AG04450 (cell line): ENCODE measurements around the gene OSR1. TPM values are rescaled to one million over a fixed set of nuclear protein-coding genes. Genes with fewer than 3 reads are reported as not detected.

Source experiments
- CTCF ChIA-PET: fragments of 300-600, 350-600 bp; formaldehyde crosslinking; extraction: SDS; loops from one replicate; lab custom pipeline; 2022; ENCODE audit warnings: antibody characterized with exemption, inconsistent platforms; lab: Charles Lee
- POLR2A ChIA-PET: fragments of 350-600 bp; formaldehyde crosslinking; extraction: SDS; loops from one replicate; lab custom pipeline; 2021; ENCODE audit warnings: antibody characterized with exemption, inconsistent platforms; lab: Yijun Ruan, JAX
- DNase-seq: peaks from one replicate; pipeline ENCODE4 v3.0.0-alpha.2; 2011; ENCODE audit warnings: low read depth, low spot score
- H3K27ac ChIP-seq: one replicate; pipeline ENCODE4 v1.5.1; 2012; ENCODE audit warnings: low read depth, low read length, control low read depth
- H3K27me3 ChIP-seq: one replicate; pipeline ENCODE4 v1.6.0; 2012; ENCODE audit warnings: low read length; ENCODE audit not compliant: control insufficient read depth, insufficient read depth
- H3K4me3 ChIP-seq: 2 replicates; pipeline ENCODE4 v1.5.1; 2011; ENCODE audit warnings: mild to moderate bottlenecking, low read depth, low read length, control low read depth
- H3K9me3 ChIP-seq: 2 replicates; pipeline ENCODE4 v1.5.1; 2012; ENCODE audit warnings: low read length; ENCODE audit not compliant: control insufficient read depth, insufficient read depth
- polyA plus RNA-seq: library from polyadenylated mRNA; depleted of rRNA; stranded (reverse); fragments of >200 nt; gene quantifications from 2 replicates; pipeline ENCODE4 v1.2.3, GENCODE V29; 2011
- TF ChIP-seq, protein P1 (sequence below): IDR thresholded peaks from 2 replicates; pipeline ENCODE4 v1.5.1; 2011; ENCODE audit warnings: low read depth, low read length, control low read depth, inconsistent platforms

The OSR1 gene
- polyA plus RNA-seq, 1 experiment, result 14.0 TPM

DNA sequence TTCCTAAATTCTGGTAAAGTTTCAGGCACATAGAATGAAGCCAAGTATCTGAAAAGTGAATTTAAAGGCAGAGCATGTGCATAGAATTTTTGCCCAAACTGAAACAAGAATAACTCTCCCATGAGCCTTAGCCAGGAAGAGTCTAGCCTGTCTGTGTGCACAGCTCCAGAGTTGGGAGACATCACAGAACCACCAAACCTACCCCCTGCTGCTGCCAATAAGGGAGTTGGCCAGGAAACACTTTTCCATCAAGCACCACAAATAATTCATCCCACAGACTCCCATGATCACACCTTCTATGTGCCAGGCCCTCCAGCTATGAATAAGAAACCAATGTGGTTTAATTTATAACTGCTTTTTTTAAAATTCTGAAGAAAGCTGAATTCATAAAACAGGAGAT is 27.0 kb downstream of the OSR1 start:
- POLR2A ChIA-PET, result no interaction called here

DNA sequence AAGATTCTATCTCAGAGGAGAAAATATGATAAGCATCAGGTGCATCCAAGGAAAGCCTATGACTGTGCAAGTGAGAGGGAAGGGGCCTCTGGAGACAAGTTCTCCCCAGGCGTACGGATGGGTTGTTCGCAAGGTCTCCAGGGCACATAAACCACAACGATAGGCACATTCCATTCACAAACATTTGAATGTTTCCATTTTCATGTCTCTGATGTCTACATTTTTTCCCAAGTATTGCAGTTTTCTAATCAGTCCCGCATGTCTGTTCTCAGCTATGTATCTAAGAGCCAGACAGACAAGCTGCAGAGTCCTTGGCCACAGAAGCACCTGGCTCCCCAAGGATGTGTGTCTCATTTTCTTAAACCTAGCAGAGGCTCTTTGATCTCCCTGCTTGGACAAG is 28.0 kb downstream of the OSR1 start:
- TF ChIP-seq, protein P1, sequence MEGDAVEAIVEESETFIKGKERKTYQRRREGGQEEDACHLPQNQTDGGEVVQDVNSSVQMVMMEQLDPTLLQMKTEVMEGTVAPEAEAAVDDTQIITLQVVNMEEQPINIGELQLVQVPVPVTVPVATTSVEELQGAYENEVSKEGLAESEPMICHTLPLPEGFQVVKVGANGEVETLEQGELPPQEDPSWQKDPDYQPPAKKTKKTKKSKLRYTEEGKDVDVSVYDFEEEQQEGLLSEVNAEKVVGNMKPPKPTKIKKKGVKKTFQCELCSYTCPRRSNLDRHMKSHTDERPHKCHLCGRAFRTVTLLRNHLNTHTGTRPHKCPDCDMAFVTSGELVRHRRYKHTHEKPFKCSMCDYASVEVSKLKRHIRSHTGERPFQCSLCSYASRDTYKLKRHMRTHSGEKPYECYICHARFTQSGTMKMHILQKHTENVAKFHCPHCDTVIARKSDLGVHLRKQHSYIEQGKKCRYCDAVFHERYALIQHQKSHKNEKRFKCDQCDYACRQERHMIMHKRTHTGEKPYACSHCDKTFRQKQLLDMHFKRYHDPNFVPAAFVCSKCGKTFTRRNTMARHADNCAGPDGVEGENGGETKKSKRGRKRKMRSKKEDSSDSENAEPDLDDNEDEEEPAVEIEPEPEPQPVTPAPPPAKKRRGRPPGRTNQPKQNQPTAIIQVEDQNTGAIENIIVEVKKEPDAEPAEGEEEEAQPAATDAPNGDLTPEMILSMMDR, result no peak
- Histone ChIP-seq H3K9me3 (no peaks in the 10 kb centered on the region), H3K27ac (no peak overlapping the region), H3K27me3 (no peaks in the 10 kb centered on the region), H3K4me3 (no peak overlapping the region)
- DNase-seq, result no peak
- ChIA-PET CTCF (no interaction called here), POLR2A (no interaction called here)

More for the DNA sequence above, 27.0 kb downstream of the OSR1 start:
- DNase-seq, result no peak
- CTCF ChIA-PET, result no interaction called here
- H3K9me3 ChIP-seq, result no peaks in the 10 kb centered on the region
- no peak overlapping the region for H3K4me3 ChIP-seq
- H3K27ac ChIP-seq, result no peak overlapping the region
- TF ChIP-seq, protein P1, result no peak
- no peaks in the 10 kb centered on the region for H3K27me3 ChIP-seq

DNA sequence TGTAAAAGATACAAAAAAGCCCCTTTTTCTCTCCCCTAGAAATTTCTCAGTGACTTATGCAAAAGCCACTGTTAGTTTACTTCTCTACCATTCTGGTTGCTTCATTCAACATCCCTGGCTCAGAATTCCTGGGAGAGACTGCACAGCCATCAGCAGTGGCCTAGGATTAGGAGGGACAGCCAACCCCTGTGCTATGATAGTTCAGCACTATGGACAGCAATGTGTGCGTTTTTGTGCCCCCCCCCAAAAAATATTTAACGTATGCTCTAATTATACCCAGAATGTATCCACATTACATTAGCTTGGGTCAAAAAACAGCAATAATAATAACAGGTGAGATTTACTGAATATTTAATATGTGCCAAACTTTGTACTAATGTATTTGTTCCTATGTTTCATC is 29.0 kb downstream of the OSR1 start:
- POLR2A ChIA-PET, result no interaction called here
- TF ChIP-seq, protein P1, result no peak

DNA sequence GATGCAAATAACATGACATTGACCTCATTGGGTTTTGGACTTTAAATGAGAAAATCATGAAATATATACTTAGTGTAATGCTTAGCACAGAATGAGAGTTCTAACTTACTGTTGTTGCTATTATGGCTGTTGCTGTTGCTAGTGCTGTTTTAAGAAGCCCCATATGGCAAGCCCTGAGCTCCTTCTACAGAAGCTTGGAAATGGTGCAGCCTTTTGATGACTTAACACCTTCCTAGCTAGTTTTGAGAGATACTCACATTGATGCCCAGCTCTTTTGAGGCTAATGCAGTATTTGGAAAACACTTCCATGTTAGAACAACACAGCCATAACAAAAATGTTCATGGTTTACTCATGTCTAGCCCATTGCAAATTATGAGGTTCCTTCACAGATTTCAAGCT is 30.9 kb downstream of the OSR1 start:
- Histone ChIP-seq H3K4me3 (no peak overlapping the region), H3K9me3 (no peaks in the 10 kb centered on the region), H3K27ac (no peak overlapping the region), H3K27me3 (no peaks in the 10 kb centered on the region)
- no peak for DNase-seq
- POLR2A ChIA-PET, result no interaction called here
- CTCF ChIA-PET, result no interaction called here
- TF ChIP-seq, protein P1, result no peak

More for the DNA sequence above, 29.0 kb downstream of the OSR1 start:
- CTCF ChIA-PET, result no interaction called here
- Histone ChIP-seq H3K9me3 (no peaks in the 10 kb centered on the region), H3K27ac (no peak overlapping the region), H3K4me3 (no peak overlapping the region), H3K27me3 (no peaks in the 10 kb centered on the region)
- DNase-seq, result no peak

DNA sequence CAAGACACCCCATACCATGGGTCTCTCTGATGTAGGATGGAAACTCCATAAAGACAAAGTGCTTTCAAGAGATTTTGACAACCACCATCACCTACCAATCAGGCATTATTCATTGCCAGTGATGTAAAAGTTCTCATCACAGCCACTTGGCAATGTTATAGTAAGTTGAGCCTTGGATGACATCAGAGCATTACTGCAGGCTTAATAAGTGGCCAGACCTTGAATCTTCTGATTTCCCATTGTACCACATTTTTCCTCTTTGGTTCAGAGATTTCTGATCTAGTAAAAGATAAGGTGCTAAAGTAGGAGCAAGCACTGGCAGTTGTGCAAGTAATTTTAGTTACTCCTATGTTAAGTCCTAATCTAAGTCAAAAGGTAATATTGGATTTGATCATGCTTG is 36.5 kb downstream of the OSR1 start:
- TF ChIP-seq, protein P1, result no peak
- Histone ChIP-seq H3K27me3 (no peaks in the 10 kb centered on the region), H3K4me3 (no peak overlapping the region), H3K27ac (no peak overlapping the region), H3K9me3 (no peaks in the 10 kb centered on the region)
- DNase-seq, result no peak
- POLR2A ChIA-PET, result interaction anchor here (0.7 kb wide), 1 partner anchor 532 kb away, joined by 3 read pairs; no protein-coding TSS in a partner anchor
- CTCF ChIA-PET, result no interaction called here
